ENCODE results near the gene RASAL1.
"Not testable (repeated sequence)": the region's sequence is repeated elsewhere in the genome, so short reads cannot be mapped to it uniquely, and the experiment has no call there.

RASAL1 gene

GRCh38 chr12:113127791-113128199 lies 7.8 kb downstream of the RASAL1 start:
- H3K4me3 ChIP-seq (ENCODE audit: low read depth, low read length): no peak overlapping the region

GRCh38 chr12:113120670-113121370 lies 14.7 kb downstream of the RASAL1 start:
- no peak for TF ChIP-seq CTCF (IDR thresholded peaks at IDR 0.05; ENCODE audit: borderline replicate concordance, insufficient read depth, low read depth, low read length)
- no peak overlapping the region for H3K4me3 ChIP-seq (ENCODE audit: low read depth, low read length)

More at GRCh38 chr12:113127791-113128199, 7.8 kb downstream of the RASAL1 start:
- no peak for TF ChIP-seq CTCF (IDR thresholded peaks at IDR 0.05; ENCODE audit: borderline replicate concordance, insufficient read depth, low read depth, low read length)

GRCh38 chr12:113119980-113120669 lies 15.4 kb downstream of the RASAL1 start:
- no peak overlapping the region for H3K4me3 ChIP-seq (ENCODE audit: low read depth, low read length)
- TF ChIP-seq CTCF (IDR thresholded peaks at IDR 0.05; ENCODE audit: borderline replicate concordance, insufficient read depth, low read depth, low read length): no peak

GRCh38 chr12:113118142-113118541 lies 17.4 kb downstream of the RASAL1 start:
- TF ChIP-seq CTCF (IDR thresholded peaks at IDR 0.05; ENCODE audit: borderline replicate concordance, insufficient read depth, low read depth, low read length): no peak
- no peak overlapping the region for H3K4me3 ChIP-seq (ENCODE audit: low read depth, low read length)

GRCh38 chr12:113117684-113118083 lies 17.9 kb downstream of the RASAL1 start:
- H3K4me3 ChIP-seq (ENCODE audit: low read depth, low read length): not testable (repeated sequence)

GRCh38 chr12:113116875-113117274 lies 18.7 kb downstream of the RASAL1 start:
- TF ChIP-seq CTCF (IDR thresholded peaks at IDR 0.05; ENCODE audit: borderline replicate concordance, insufficient read depth, low read depth, low read length): no peak
- no peak overlapping the region for H3K4me3 ChIP-seq (ENCODE audit: low read depth, low read length)

GRCh38 chr12:113115455-113116126 lies 20.0 kb downstream of the RASAL1 start:
- TF ChIP-seq CTCF (IDR thresholded peaks at IDR 0.05; ENCODE audit: borderline replicate concordance, insufficient read depth, low read depth, low read length): no peak
- H3K4me3 ChIP-seq (ENCODE audit: low read depth, low read length): no peak overlapping the region

All from GM12875 (cell line).